ENCODE data around the gene HACD2. TPM values are rescaled to one million over a fixed set of nuclear protein-coding genes. Genes with fewer than 3 reads are reported as not detected.

Gene HACD2
- polyA plus RNA-seq, 1 donor, result 75.2 TPM

DNA sequence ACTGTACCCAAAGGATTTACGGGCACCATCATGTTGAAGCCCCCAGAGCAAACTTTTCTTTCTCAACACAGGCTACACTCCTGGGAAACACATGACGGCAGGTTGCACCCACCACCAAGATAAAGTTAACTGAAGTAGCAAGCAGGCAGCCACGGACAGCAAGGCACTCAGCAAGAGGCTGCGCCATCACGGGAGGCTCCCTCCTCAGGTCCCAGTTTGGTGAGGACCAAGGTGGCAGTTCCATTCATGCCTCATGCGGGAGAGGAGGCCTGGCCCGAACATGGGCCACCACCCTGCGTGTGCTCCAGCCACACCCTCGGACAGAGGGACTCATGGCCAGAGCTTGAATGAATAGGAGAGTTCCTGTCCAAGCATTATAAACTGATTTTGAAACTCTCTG is 142.7 kb downstream of the HACD2 start:
- H3K4me1 ChIP-seq (ENCODE audit: control insufficient read depth, insufficient read depth, low read length), result no peaks in the 10 kb centered on the region
- H3K27me3 ChIP-seq (ENCODE audit: control insufficient read depth, insufficient read depth, low read length), result no peaks in the 10 kb centered on the region
- H3K4me3 ChIP-seq (ENCODE audit: low read length), result no peak overlapping the region
- H3K36me3 ChIP-seq (ENCODE audit: control insufficient read depth, insufficient read depth, low read length), result no peaks in the 10 kb centered on the region
- no peak for DNase-seq
- no CpG with 5 or more reads among the region's 9 CpGs for WGBS (ENCODE audit: insufficient coverage, low lambda C conversion rate)
- H3K9me3 ChIP-seq (ENCODE audit: control insufficient read depth, low read depth, low read length), result peaks cover under 1% of the 10 kb centered on the region
- no peak overlapping the region for H3K27ac ChIP-seq (ENCODE audit: low read length)

Other genes starting within 250 kb of the HACD2 start
- 10.6 TPM for gene ADCY5, start 136.0 kb downstream of the HACD2 start, polyA plus RNA-seq